Raji (cell line): ENCODE data around the gene PTGFRN.

Experiments
- POLR2A ChIP-seq: IDR thresholded peaks from 2 replicates; pipeline ENCODE4 v1.6.1; 2011; ENCODE audit warnings: low read depth, low read length, control low read depth; ENCODE audit not compliant: insufficient read depth

The PTGFRN gene

GRCh38 chr1:117036018-117036461 lies 126.3 kb downstream of the PTGFRN start:
- TF ChIP-seq POLR2A, result no peak

- no peak for TF ChIP-seq POLR2A
Measured at GRCh38 chr1:117037802-117038201, 128.1 kb downstream of the PTGFRN start.

DNA sequence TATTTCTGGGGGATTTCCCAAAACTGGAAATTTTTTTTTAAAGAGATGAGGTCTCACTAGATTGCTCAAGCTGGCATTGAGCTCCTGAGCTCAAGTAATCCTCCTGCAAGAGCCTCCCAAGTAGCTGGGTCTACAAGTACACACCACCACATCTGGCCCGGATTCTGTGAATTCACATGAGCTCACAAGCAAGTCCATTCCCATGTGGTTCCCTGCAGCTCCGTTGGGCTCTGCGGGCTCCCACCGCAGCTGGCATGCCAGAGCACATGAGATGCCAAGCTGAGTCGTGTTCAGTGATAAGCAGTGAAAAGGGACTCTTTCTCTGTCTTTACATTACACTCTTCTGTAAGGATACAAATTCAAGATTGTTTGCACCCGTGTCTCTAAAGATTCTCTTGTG lies 128.5 kb downstream of the PTGFRN start:
- TF ChIP-seq POLR2A, result no peak
